ENCODE measurements around the gene L3MBTL4. TPM values are rescaled to one million over a fixed set of nuclear protein-coding genes. Genes with fewer than 3 reads are reported as not detected.

The L3MBTL4 gene
- total RNA-seq, 1 experiment from 2014 or later, result not detected

- TF ChIP-seq REST (IDR thresholded peaks at IDR 0.05; ENCODE audit: low read depth) (no peak), ATF3 (IDR thresholded peaks at IDR 0.05) (no peak)
These were observed 214.9 kb downstream of the L3MBTL4 start (continued) for GRCh38 chr18:6199777-6200176.

- Histone ChIP-seq H3K27ac (ENCODE audit: low read depth, low read length) (no peak overlapping the region), H3K27me3 (ENCODE audit: insufficient read depth, low read length) (no peaks in the 10 kb centered on the region), H3K9me2 (ENCODE audit: insufficient read depth) (no peaks in the 10 kb centered on the region), H3K4me2 (ENCODE audit: low read length) (no peak overlapping the region), H3K4me3 (replicated peaks in 1 of 2; ENCODE audit: low read depth in 1 of 2, low read length in 2 of 2) (no peak overlapping the region), H3K9ac (ENCODE audit: low read length) (no peak overlapping the region), H3K4me1 (ENCODE audit: control insufficient read depth in 1 of 2, insufficient read depth in 2 of 2, low read length in 2 of 2) (no peaks in the 10 kb centered on the region), H3K79me2 (ENCODE audit: insufficient read depth, low read length) (no peaks in the 10 kb centered on the region), H2AFZ (ENCODE audit: low read depth, low read length, poor library complexity, severe bottlenecking) (no peak overlapping the region), H3K36me3 (ENCODE audit: control insufficient read depth in 1 of 2, insufficient read depth in 2 of 2, low read length in 2 of 2) (no peaks in the 10 kb centered on the region), H4K20me1 (ENCODE audit: insufficient read depth) (no peaks in the 10 kb centered on the region), H3K9me3 (ENCODE audit: control insufficient read depth in 1 of 2, insufficient read depth in 1 of 2, low read depth in 1 of 2, low read length in 2 of 2) (peaks cover 12 to 41% of the 10 kb centered on the region in 2 experiments; a peak in 2 of 4 replicates)
- BruUV-seq (replicated peaks), result no TSS peak
- intact Hi-C loops (cut with micrococcal nuclease), result no loop called here
- CTCF ChIA-PET, result no interaction called here
- ATAC-seq (no peak), DNase-seq (ENCODE audit: low read depth, low spot score) (no peak)
- RAD21 ChIA-PET (ENCODE audit: low non-redundant PET in 1 of 2, low total read pairs in 2 of 2, uncharacterized antibody in 2 of 2, unreplicated experiment in 2 of 2), result no interaction called here
- no peak for TF ChIP-seq SRF (IDR thresholded peaks at IDR 0.05; ENCODE audit: low read depth)
- TF ChIP-seq REST (IDR thresholded peaks at IDR 0.05; ENCODE audit: low read depth), result no peak
- no peak for TF ChIP-seq EGR1 (IDR thresholded peaks at IDR 0.05; ENCODE audit: low read depth)
- TF ChIP-seq CBX3 (IDR thresholded peaks at IDR 0.05; ENCODE audit: low read depth), result no peak
- TF ChIP-seq MAX (IDR thresholded peaks at IDR 0.05), result no peak
- TF ChIP-seq ZBTB33 (IDR thresholded peaks at IDR 0.05; ENCODE audit: extremely low read depth, insufficient replicate concordance, low read length), result no peak
- no peak for TF ChIP-seq SIN3A (IDR thresholded peaks at IDR 0.05; ENCODE audit: low read depth)
- no peak for TF ChIP-seq ZNF274 (IDR thresholded peaks at IDR 0.05; ENCODE audit: low read depth, low read length)
- POLR2A ChIA-PET, result no interaction called here
These were observed 216.1 kb downstream of the L3MBTL4 start for GRCh38 chr18:6198585-6198984.
